H7 (cell line): Measurements from ENCODE around the gene PBX4. TPM values are rescaled to one million over a fixed set of nuclear protein-coding genes. Genes with fewer than 3 reads are reported as not detected.
A peak's percentile ranks its signal among the peaks of the same experiment; 100 is the strongest.
"Not testable (repeated sequence)": the region's sequence is repeated elsewhere in the genome, so short reads cannot be mapped to it uniquely, and the experiment has no call there.

Experiments used
- DNase-seq: peaks from one replicate; pipeline ENCODE4 v3.0.0; 2012
- H3K27me3 ChIP-seq: 2 replicates; pipeline ENCODE4 v1.6.0; 2011; ENCODE audit warnings: mild to moderate bottlenecking, low read length; ENCODE audit not compliant: control insufficient read depth, insufficient read depth
- H3K36me3 ChIP-seq: replicated peaks from 2 replicates; pipeline ENCODE4 v1.5.1; 2011; ENCODE audit warnings: low read length; ENCODE audit not compliant: control insufficient read depth, insufficient read depth
- H3K4me3 ChIP-seq: 2 replicates; pipeline ENCODE4 v1.5.1; 2011; ENCODE audit warnings: low read depth, mild to moderate bottlenecking, control low read depth, low read length, moderate library complexity; ENCODE audit not compliant: insufficient read depth
- total RNA-seq: library from RNA; depleted of rRNA; stranded (reverse); fragments of >200 nt; shearing (Covaris generic); gene quantifications from 2 replicates; pipeline ENCODE4 v1.2.3, GENCODE V29; 2014

The PBX4 gene
- total RNA-seq, 1 experiment from 2014 or later: 0.94 TPM

DNA sequence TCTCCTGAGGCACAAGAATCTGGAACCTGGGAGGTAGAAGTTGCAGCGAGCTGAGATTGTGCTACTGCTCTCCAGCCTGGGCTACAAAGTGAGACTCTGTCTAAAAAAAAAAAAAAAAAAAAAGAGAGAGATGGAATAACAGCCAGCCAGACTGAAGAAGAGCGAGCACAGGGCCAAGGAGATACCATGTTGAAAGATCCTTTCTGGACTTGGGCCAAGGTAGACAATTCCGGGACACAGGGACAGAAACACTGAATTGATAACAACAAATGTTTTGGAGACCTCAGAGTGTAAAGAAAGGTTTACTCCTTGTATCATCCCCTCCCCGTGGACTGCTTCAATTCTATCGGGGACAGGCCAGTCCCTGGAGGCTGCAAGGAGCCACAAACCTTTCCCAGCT, 4.9 kb upstream of the PBX4 start:
- DNase-seq: no peak
- H3K4me3 ChIP-seq: no peak overlapping the region

DNA sequence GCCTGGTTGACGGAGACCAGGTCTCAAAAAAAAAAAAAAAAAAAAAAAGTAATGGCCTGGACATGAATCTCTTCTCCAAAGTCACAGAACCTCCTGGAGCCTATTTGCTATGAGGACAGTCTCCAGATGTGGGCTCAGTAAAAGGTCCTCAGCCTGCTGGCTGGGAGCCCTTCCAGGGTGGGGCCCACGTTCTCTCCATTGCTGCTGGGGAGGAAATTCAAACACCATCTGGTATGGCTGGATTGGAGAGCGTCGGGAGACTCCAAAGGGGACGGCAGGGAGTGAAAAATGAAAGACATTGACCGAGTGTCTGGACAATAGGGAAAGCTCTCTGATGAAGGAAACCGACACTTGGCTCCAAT, 1.3 kb upstream of the PBX4 start:
- DNase-seq: no peak
- Histone ChIP-seq H3K36me3 (peaks cover 8% of the 10 kb centered on the region), H3K4me3 (no peak overlapping the region), H3K27me3 (peaks cover 4% of the 10 kb centered on the region; the same call in 1 of the 2 replicates)

More for the DNA sequence above, 4.9 kb upstream of the PBX4 start:
- Histone ChIP-seq H3K27me3 (no peaks in the 10 kb centered on the region), H3K36me3 (peaks cover 8% of the 10 kb centered on the region)

DNA sequence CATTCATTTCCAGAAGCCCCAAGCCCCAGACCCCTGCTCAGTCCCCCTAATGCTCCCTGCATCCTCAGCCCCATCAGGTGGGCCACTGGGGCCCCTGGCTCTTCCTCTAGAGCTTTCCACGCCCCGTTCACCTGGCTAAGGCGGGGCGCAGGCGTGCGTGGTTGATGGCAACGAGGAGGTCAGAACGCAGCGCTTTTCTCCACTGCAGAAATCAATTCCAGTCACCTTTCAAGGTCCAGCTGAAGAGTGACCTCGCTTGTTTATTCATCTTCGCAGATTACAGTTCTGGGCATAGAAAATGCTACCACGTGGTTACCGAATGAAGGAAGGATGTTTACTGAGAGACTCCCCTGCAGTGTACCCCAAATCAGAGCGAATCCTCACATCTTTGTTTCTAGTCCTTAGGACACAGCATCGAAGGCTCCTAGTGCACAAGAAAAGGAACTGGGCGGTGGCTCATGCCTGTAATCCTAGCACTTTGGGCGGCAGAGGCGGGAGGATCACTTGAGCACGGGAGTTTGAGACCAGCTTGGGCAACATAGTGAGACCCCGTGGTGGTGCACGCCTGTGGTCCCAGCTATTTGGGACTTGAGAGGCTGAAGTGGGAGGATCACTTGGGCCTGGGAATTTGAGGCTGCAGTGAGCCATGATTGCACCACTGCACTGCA, 828 bp upstream of the PBX4 start:
- Histone ChIP-seq H3K4me3 (peak overlapping the region; percentile 33; the same call in 1 of the 2 replicates), H3K36me3 (peaks cover 6% of the 10 kb centered on the region), H3K27me3 (peaks cover 4% of the 10 kb centered on the region; the same call in 1 of the 2 replicates)
- no peak for DNase-seq

DNA sequence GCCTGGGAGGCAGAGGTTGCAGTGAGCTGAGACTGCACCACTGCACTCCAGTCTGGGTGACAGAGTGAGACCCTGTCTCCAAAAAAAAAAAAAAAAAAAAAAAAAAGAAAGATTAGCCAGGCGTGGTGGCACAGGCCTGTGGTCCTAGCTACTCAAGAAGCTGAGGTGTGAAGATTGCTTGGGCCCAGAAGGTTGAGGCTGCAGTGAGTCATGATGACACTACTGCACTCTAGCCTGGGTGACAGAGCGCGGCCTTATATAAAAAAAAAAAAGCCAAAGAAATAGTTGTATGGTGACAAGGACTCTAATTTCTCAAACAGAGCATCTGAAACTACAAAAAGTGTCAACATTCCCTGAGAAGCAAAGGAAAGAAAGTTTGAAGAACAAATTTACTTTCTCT, 3.4 kb downstream of the PBX4 start:
- no peak for DNase-seq
- no peak overlapping the region for H3K4me3 ChIP-seq
- no peaks in the 10 kb centered on the region for H3K36me3 ChIP-seq
- H3K27me3 ChIP-seq: peaks cover 4% of the 10 kb centered on the region; the same call in 1 of the 2 replicates

DNA sequence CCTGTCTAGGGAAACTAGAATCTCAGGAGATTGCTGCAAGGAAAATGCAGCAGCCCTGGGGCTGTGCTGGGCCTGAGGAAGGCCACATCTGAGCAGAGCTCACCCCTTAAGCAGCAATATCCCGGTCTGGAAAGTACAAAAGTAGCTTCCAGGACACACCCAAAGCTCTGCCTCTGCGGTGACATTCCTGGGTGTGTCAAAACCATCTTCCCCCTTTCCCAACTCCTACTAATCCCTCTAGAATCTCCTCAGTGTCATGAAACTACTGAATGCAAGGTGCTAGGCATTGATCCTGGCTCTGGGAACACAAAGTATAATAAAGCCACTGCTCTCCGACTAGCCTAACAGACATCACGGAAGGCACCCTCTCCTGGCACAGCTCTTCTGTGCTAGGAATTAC, 5.0 kb downstream of the PBX4 start:
- no peak for DNase-seq
- no peaks in the 10 kb centered on the region for H3K36me3 ChIP-seq
- H3K4me3 ChIP-seq: no peak overlapping the region
- peaks cover 4% of the 10 kb centered on the region; the same call in 1 of the 2 replicates for H3K27me3 ChIP-seq

DNA sequence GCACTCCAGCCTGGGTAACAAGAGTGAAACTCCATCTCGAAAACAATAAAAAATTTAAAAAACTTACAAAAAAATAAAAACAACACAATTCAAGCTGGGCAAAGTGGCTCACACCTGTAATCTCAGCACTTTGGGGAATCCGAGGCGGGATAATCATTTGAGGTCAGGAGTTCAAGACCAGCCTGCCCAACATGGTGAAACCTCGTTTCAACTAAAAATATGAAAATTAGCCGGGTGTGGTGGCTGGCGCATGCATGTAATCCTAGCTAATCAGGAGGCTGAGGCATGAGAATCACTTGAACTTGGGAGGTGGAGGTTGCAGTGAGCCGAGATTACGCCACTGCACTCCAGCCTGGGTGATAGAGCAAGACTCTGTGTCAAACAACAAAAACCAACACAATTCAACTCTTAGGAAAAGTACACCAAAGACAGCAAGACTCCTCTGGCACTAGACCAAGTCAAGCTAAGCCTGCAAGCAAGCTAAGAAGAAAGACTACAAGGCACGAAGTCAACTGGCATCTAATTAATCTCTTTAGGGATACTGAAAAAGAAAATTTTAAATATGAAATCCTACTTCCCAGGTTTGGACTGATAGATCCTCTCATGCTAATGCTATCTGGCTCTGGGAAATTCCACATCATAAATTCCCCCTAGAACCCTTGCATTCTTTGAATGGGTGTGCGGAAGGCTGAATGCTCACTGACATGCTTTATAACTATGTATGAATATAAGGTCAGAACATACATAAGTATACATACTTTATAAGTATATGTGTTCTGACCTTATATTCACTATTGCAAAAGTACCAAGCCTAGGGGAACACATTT, 7.9 kb downstream of the PBX4 start:
- H3K27me3 ChIP-seq: no peaks in the 10 kb centered on the region
- no peak for DNase-seq
- no peaks in the 10 kb centered on the region for H3K36me3 ChIP-seq
- no peak overlapping the region for H3K4me3 ChIP-seq

DNA sequence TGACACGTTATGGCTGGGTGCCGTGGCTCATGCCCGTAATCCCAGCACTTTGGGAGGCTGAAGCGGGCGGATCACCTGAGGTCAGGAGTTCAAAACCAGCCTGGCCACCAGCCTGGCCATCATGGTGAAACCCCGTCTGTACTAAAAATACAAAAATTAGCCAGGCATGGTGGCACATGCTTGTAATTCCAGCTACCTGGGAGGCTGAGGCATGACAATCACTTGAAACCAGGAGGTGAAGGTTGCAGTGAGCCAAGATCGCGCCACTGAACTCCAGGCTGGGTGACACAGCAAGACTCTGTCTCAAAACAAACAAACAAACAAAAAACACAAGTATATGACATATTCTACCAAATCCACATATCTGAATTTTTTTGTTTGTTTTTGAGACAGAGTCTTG, 11.8 kb downstream of the PBX4 start:
- H3K27me3 ChIP-seq, H3K36me3 ChIP-seq, H3K4me3 ChIP-seq, DNase-seq: not testable (repeated sequence)

DNA sequence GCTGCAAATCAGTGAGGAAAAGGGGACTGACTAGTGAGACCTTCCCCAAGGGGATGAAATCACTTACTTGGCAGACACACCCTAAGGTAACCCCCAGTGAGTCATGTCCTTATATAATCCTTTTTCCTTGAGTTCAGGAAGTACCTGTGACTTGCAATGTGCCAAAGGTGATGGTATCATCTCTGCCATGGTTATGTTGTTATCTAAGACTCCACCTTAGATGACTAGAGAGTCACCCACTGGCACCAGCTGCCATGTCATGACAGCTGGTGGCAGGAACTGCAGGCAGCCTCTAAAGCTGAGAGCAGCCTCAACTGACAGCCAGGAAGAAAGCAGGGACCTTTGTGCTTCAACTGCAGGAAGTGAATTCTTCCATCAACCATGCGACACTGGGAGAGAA, 12.5 kb downstream of the PBX4 start:
- DNase-seq: no peak

DNA sequence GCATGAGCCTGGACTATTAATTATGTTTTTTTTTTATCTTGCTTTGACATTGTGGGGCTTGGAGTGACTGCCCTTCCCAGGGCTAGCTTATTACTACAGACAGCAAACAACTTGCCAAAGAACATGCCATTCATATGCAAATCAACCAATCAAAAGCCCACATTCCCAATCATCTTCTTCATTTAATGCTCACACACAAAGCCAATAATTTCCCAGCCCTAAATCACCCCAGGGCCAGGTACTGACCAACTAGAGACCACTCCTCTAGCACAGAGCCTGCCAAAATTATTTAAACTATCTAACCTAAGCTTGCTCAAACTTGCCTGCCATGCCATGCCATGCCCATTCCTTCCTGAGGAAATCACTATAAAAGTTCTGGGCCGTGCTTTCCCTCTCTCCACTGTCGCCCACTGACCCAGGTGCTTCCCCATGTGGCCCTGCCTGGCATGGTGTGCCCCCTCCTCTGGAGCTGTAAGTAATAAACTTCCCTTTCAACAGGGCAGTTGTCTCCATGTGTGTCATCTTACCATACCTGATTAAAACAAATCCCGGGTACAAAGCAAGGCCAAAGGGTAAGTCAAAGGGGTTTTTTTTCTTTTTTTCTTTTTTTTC, 15.7 kb downstream of the PBX4 start:
- Histone ChIP-seq H3K4me3 (no peak overlapping the region), H3K27me3 (no peaks in the 10 kb centered on the region), H3K36me3 (no peaks in the 10 kb centered on the region)
- DNase-seq: no peak

More for the DNA sequence above, 12.5 kb downstream of the PBX4 start:
- H3K27me3 ChIP-seq: no peaks in the 10 kb centered on the region
- no peaks in the 10 kb centered on the region for H3K36me3 ChIP-seq
- H3K4me3 ChIP-seq: no peak overlapping the region

DNA sequence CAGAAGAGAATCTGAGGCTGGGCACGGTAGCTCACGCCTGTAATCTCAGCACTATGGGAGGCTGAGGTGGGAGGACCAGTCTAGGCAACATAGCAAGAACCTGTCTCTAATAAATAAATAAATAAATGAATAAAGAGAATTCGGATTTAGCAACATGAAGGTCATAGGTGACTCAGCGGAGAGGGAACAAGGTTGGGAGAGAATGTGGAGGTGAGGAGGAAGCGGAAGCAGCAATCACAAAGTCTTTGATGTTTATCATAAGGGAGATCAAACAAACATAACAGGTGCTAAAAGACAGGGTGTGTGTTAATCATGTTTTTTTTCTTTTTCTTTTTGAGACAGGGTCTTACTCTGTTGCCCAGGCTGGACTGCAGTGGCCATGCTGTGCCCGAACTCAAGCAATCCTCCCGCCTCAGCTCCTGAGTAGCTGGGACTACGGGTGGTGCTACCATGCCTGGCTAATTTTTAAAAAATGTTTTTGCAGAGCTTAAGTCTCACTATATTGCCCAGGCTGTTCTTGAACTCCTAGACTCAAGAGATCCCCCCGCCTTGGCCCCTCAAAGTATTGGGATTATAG, 16.3 kb downstream of the PBX4 start:
- H3K4me3 ChIP-seq: no peak overlapping the region
- no peaks in the 10 kb centered on the region for H3K27me3 ChIP-seq
- H3K36me3 ChIP-seq: no peaks in the 10 kb centered on the region
- no peak for DNase-seq

DNA sequence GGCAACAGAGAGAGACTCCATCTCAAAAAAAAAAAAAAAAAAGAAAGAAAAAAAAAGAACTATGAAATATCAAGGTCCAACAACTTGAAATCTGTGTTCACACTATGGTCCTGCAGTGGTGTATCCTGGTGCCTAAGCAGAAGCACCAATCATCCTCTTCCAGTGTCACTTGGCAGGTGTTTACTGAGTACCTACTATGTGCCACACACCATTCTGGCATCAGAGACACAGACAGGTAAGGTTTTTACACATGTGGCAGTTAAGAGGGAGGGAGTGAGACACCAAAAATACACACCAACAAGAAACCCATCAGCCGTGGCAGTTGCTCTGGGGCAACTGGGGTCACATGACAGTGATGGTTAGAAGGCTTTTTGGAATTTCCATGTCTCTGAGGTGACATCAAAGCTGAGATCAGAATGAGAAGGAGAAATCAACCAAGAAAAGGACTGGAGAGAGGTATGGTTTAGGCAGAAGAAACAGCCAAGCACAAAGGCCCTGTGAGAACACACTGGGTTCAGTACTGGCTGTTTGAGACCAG, 17.6 kb downstream of the PBX4 start:
- Histone ChIP-seq H3K36me3 (no peaks in the 10 kb centered on the region), H3K4me3 (no peak overlapping the region), H3K27me3 (no peaks in the 10 kb centered on the region)
- DNase-seq: no peak

DNA sequence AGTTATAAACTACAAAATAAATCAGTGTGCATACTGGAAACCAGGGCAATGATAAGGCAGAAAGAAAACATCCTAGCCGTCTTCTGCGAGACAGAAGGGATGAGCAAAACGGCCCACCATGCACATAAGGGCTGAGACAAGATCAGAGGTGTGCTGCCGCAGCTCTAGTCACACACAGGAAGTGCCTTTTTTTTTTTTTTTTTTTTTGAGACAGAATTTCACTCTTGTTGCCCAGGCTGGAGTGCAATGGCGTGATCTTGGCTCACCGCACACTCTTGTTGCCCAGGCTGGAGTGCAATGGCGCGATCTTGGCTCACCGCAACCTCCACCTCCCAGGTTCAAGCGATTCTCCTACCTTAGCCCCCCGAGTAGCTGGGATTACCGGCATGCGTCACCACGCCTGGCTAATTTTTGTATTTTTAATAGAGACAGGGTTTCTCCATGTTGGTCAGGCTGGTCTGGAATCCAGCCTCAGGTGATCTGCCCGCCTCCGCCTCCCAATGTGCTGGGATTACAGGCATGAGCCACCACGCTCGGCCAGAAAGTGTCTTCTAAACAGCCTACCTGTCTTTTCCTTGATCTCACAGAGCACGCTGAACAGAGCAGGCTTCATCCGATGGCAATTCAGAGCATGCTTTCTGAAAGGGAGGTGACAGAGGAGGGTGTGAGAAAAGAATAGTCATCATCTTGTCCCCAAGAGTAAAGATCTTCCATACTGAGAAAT, 19.6 kb downstream of the PBX4 start:
- not testable (repeated sequence) for H3K27me3 ChIP-seq, H3K36me3 ChIP-seq, H3K4me3 ChIP-seq, DNase-seq

DNA sequence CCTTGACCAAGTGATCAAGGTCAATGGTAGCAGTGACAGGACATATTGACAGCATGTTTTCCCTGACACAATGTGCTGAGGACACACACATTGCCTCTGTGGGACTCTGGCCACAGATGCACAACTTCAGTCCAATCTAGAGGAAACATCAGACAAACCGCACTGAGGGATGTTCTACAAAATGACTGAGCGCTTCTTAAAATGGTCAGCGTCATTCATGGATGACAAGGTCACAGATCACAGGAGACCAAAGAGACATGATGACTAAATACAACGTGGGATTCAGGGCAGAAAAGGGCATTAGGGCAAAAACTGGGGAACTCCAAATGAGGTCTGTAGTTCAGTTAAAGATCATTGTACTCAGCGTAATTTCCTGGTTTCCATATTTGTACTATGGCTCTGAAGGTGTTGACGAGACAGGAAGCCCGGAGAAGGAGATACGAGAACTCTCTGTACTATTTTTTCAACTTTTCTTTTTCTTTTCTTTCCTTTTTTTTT, 20.6 kb downstream of the PBX4 start:
- Histone ChIP-seq H3K27me3 (no peaks in the 10 kb centered on the region), H3K36me3 (no peaks in the 10 kb centered on the region), H3K4me3 (no peak overlapping the region)
- no peak for DNase-seq

DNA sequence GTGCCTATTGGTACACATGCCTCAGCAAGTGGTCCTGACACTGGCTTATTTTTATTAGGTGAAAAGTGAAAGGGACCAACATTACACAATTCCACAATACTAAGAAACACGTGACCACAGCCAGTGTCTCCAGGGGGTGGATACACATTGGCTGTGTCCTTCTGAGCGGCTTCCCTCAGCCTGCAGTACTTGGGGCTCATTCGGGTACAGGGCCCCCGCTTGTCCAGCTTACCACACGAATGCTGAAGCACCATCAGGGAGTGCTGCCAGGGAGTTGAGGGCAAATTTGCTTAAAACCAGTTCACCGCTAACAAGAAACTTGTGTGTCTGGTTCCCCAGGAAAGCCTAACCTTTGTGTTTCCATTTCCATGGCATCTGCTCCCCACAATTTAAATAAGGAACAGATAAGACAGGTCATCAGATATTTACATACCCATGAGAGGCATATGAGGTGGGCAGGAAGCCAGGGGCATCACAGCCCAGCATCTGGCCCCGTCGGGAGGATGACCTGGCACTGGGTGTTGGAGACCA, 23.3 kb downstream of the PBX4 start:
- H3K27me3 ChIP-seq: no peaks in the 10 kb centered on the region
- H3K36me3 ChIP-seq: no peaks in the 10 kb centered on the region
- H3K4me3 ChIP-seq: no peak overlapping the region
- no peak for DNase-seq
